IMR-90 (cell line): ENCODE measurements around the gene ZSCAN5B. TPM values are rescaled to one million over a fixed set of nuclear protein-coding genes. Genes with fewer than 3 reads are reported as not detected.
A peak's percentile ranks its signal among the peaks of the same experiment; 100 is the strongest.

Experiments
- ATAC-seq: fragments of 200-7000 bp; cut with Tn5 transposase; 2 replicates; pipeline ENCODE4 v1.9.1; 2020; ENCODE audit warnings: low read depth, mild to moderate bottlenecking, moderate library complexity
- BruUV-seq: library from RNA; stranded (reverse); fragments of 400-500 nt; replicated peaks from 2 replicates; lab custom pipeline; 2021; lab: Mats Ljungman, UMichigan
- CTCF ChIA-PET: fragments of 300-600 bp; formaldehyde crosslinking; extraction: SDS; loops from one replicate; lab custom pipeline; 2021; ENCODE audit warnings: antibody characterized with exemption; lab: Yijun Ruan, JAX
- POLR2A ChIA-PET: fragments of 300-600 bp; sonication (Branson Sonifier 250); formaldehyde crosslinking; loops from one replicate; lab custom pipeline; 2022; ENCODE audit warnings: antibody characterized with exemption; ENCODE audit not compliant: unreplicated experiment; lab: Charles Lee
- DNase-seq: peaks from one replicate; pipeline ENCODE4 v3.0.0; 2013
- H2AFZ ChIP-seq: replicated peaks from 2 replicates; pipeline ENCODE3; 2013; ENCODE audit warnings: low read length, mild to moderate bottlenecking; ENCODE audit not compliant: poor library complexity
- H2AK5ac ChIP-seq: 2 replicates; pipeline ENCODE4 v1.6.1; 2013; ENCODE audit warnings: low read depth, low read length, inconsistent platforms
- H2AK9ac ChIP-seq: replicated peaks from 2 replicates; pipeline ENCODE3; 2013; ENCODE audit warnings: mild to moderate bottlenecking, low read depth, low read length, moderate library complexity; ENCODE audit not compliant: poor library complexity
- H2BK120ac ChIP-seq: 2 replicates; pipeline ENCODE4 v1.6.1; 2013; ENCODE audit warnings: low read depth, low read length, inconsistent platforms
- H2BK15ac ChIP-seq: 3 replicates; pipeline ENCODE4 v1.6.1; 2013; ENCODE audit warnings: low read depth, low read length, inconsistent platforms
- H2BK20ac ChIP-seq: 2 replicates; pipeline ENCODE4 v1.6.1; 2013; ENCODE audit warnings: low read depth, mild to moderate bottlenecking, inconsistent platforms, low read length, moderate library complexity
- H2BK5ac ChIP-seq: 2 replicates; pipeline ENCODE4 v1.6.1; 2013; ENCODE audit warnings: mild to moderate bottlenecking, low read depth, low read length, inconsistent platforms; ENCODE audit not compliant: poor library complexity, severe bottlenecking
- H3K14ac ChIP-seq: replicated peaks from 2 replicates; pipeline ENCODE4 v1.6.1; 2013; ENCODE audit warnings: low read depth, low read length, inconsistent platforms
- H3K18ac ChIP-seq: 2 replicates; pipeline ENCODE4 v1.6.1; 2013; ENCODE audit warnings: low read depth, low read length, control low read depth
- H3K23ac ChIP-seq: 2 replicates; pipeline ENCODE4 v1.6.1; 2013; ENCODE audit warnings: low read depth, low read length, inconsistent platforms
- H3K27ac ChIP-seq: 2 replicates; pipeline ENCODE4 v1.5.1; 2013; ENCODE audit warnings: mild to moderate bottlenecking, control low read depth, low read length; ENCODE audit not compliant: insufficient read depth
- H3K27me3 ChIP-seq: 2 replicates; pipeline ENCODE4 v1.6.1; 2013; ENCODE audit warnings: low read length; ENCODE audit not compliant: control insufficient read depth, insufficient read depth
- H3K36me3 ChIP-seq: 2 replicates; pipeline ENCODE4 v1.6.1; 2013; ENCODE audit warnings: low read length, mixed read lengths; ENCODE audit not compliant: control insufficient read depth, insufficient read depth
- H3K4ac ChIP-seq: 2 replicates; pipeline ENCODE4 v1.6.1; 2013; ENCODE audit warnings: low read depth, low read length, inconsistent platforms
- H3K4me1 ChIP-seq: 2 replicates; pipeline ENCODE4 v1.6.1; 2013; ENCODE audit warnings: low read length, mixed read lengths; ENCODE audit not compliant: control insufficient read depth, insufficient read depth
- H3K4me2 ChIP-seq: 2 replicates; pipeline ENCODE4 v1.6.1; 2013; ENCODE audit warnings: low read depth, mild to moderate bottlenecking, control low read depth, low read length, moderate library complexity
- H3K4me3 ChIP-seq: 2 replicates; pipeline ENCODE4 v1.5.1; 2013; ENCODE audit warnings: low read depth, mild to moderate bottlenecking, control low read depth, low read length, moderate library complexity; ENCODE audit not compliant: insufficient read depth
- H3K56ac ChIP-seq: 2 replicates; pipeline ENCODE4 v1.6.1; 2013; ENCODE audit warnings: low read length, inconsistent platforms; ENCODE audit not compliant: insufficient read depth; ENCODE audit errors: extremely low read depth
- H3K79me1 ChIP-seq, 2 experiments: 2 replicates each; pipeline ENCODE4 v1.6.1; 2013; ENCODE audit warnings: low read length in 2 of 2, inconsistent platforms in 1 of 2, low read depth in 1 of 2
- H3K9ac ChIP-seq: 2 replicates; pipeline ENCODE4 v1.6.1; 2013; ENCODE audit warnings: low read depth, low read length, control low read depth
- H3K9me1 ChIP-seq: 2 replicates; pipeline ENCODE4 v1.6.1; 2013; ENCODE audit warnings: low read length, inconsistent platforms; ENCODE audit not compliant: insufficient read depth
- H3K9me3 ChIP-seq: 2 replicates; pipeline ENCODE4 v1.6.1; 2013; ENCODE audit warnings: low read length; ENCODE audit not compliant: control insufficient read depth, insufficient read depth
- H4K20me1 ChIP-seq: 2 replicates; pipeline ENCODE4 v1.6.1; 2013; ENCODE audit warnings: low read length, inconsistent platforms; ENCODE audit not compliant: insufficient read depth
- H4K5ac ChIP-seq: 2 replicates; pipeline ENCODE4 v1.6.1; 2013; ENCODE audit warnings: mild to moderate bottlenecking, low read depth, low read length, control low read depth
- H4K8ac ChIP-seq, 2 experiments: 2 replicates each; pipeline ENCODE4 v1.6.1; 2013; ENCODE audit warnings: low read depth in 2 of 2, low read length in 2 of 2, control low read depth in 1 of 2, inconsistent platforms in 1 of 2
- H4K91ac ChIP-seq: 2 replicates; pipeline ENCODE4 v1.6.1; 2013; ENCODE audit warnings: low read depth, low read length, inconsistent platforms; ENCODE audit not compliant: insufficient read depth
- BHLHE40 ChIP-seq: fragments of 150-350 bp; IDR thresholded peaks from 2 replicates; pipeline ENCODE4 v1.6.1; 2016; ENCODE audit warnings: mild to moderate bottlenecking, low read depth, low read length
- CEBPB ChIP-seq: IDR thresholded peaks from 2 replicates; pipeline ENCODE4 v1.6.1; 2012; ENCODE audit warnings: low read depth, low read length, improper control_type of control experiment
- MAFK ChIP-seq: IDR thresholded peaks from 2 replicates; pipeline ENCODE4 v1.6.1; 2012; ENCODE audit warnings: low read depth, low read length, improper control_type of control experiment
- MAZ ChIP-seq: IDR thresholded peaks from 2 replicates; pipeline ENCODE4 v1.6.1; 2012; ENCODE audit warnings: low read depth, mild to moderate bottlenecking, low read length, improper control_type of control experiment, moderate library complexity, borderline replicate concordance
- MXI1 ChIP-seq: IDR thresholded peaks from 2 replicates; pipeline ENCODE4 v1.6.1; 2012; ENCODE audit warnings: low read depth, mild to moderate bottlenecking, low read length, moderate library complexity, borderline replicate concordance
- NFE2L2 ChIP-seq: fragments of 150-350 bp; IDR thresholded peaks from 2 replicates; pipeline ENCODE4 v1.6.1; 2016; ENCODE audit warnings: low read depth, mild to moderate bottlenecking, low read length
- RAD21 ChIP-seq: IDR thresholded peaks from 2 replicates; pipeline ENCODE4 v1.6.1; 2012; ENCODE audit warnings: low read length, improper control_type of control experiment
- RCOR1 ChIP-seq: IDR thresholded peaks from 2 replicates; pipeline ENCODE4 v1.6.1; 2012; ENCODE audit warnings: mild to moderate bottlenecking, low read length, improper control_type of control experiment; ENCODE audit not compliant: insufficient replicate concordance
- RFX5 ChIP-seq: IDR thresholded peaks from 2 replicates; pipeline ENCODE4 v1.8.0; 2012; ENCODE audit warnings: low read depth, mild to moderate bottlenecking, low read length, moderate library complexity
- SMC3 ChIP-seq: fragments of 150-350 bp; IDR thresholded peaks from 2 replicates; pipeline ENCODE4 v1.6.1; 2016; ENCODE audit warnings: low read depth, mild to moderate bottlenecking, antibody characterized with exemption, low read length, moderate library complexity
- WGBS, 2 experiments: methylation state at CpG; one replicate each; pipeline versions ENCODE4 v1.1.5 to v1.1.7; 2013; ENCODE audit warnings: missing lambda C conversion rate in 2 of 2; ENCODE audit not compliant: insufficient read length in 1 of 2; ENCODE audit errors: extremely low coverage in 2 of 2; 5-methylcytosine and 5-hydroxymethylcytosine counted together
- dilution Hi-C: fragments of 300-500 bp; cut with HindIII; formaldehyde crosslinking; loops from one replicate; pipeline ENCODE4 v1.14.3; 2018; ENCODE audit warnings: low sequenced_read_pairs; ENCODE audit not compliant: unreplicated experiment
- in situ Hi-C: fragments of 300-500 bp; cut with MboI; formaldehyde crosslinking; loops from 3 replicates; pipeline ENCODE4 v1.14.3; 2019; ENCODE audit warnings: low sequenced_read_pairs, inconsistent platforms, mixed read lengths
- intact Hi-C: fragments of 100-400 bp; cut with micrococcal nuclease; formaldehyde crosslinking; loops from 2 replicates; pipeline ENCODE4 v1.10.0; 2022
- polyA plus RNA-seq, 3 experiments: library from polyadenylated mRNA; depleted of rRNA; stranded (reverse); fragments of >200 nt; gene quantifications; 2 replicates each; pipeline ENCODE4 v1.2.3, GENCODE V29; 2012; ENCODE audit warnings: low replicate concordance in 1 of 3
- total RNA-seq: library from RNA; depleted of rRNA; stranded (reverse); fragments of >200 nt; gene quantifications from 2 replicates; pipeline ENCODE4 v1.2.3, GENCODE V29; 2012
- TF ChIP-seq, protein P1 (sequence below): fragments of 150-350 bp; IDR thresholded peaks from 2 replicates; pipeline ENCODE4 v1.6.1; 2016; ENCODE audit warnings: low read depth, mild to moderate bottlenecking, low read length, moderate library complexity, borderline replicate concordance
- TF ChIP-seq, protein P2 (sequence below): conservative IDR thresholded peaks from 2 replicates; pipeline ENCODE4 v1.5.1; 2012; ENCODE audit warnings: mild to moderate bottlenecking, low read depth, low read length, improper control_type of control experiment
- TF ChIP-seq, protein P3 (sequence below): fragments of 150-350 bp; IDR thresholded peaks from 2 replicates; pipeline ENCODE4 v1.6.1; 2017; ENCODE audit warnings: mild to moderate bottlenecking, antibody characterized with exemption, low read length, low read depth

The ZSCAN5B gene
- total and polyA plus RNA-seq, 2 of the 4 experiments (the other 2 are of a cell fraction): not detected

DNA sequence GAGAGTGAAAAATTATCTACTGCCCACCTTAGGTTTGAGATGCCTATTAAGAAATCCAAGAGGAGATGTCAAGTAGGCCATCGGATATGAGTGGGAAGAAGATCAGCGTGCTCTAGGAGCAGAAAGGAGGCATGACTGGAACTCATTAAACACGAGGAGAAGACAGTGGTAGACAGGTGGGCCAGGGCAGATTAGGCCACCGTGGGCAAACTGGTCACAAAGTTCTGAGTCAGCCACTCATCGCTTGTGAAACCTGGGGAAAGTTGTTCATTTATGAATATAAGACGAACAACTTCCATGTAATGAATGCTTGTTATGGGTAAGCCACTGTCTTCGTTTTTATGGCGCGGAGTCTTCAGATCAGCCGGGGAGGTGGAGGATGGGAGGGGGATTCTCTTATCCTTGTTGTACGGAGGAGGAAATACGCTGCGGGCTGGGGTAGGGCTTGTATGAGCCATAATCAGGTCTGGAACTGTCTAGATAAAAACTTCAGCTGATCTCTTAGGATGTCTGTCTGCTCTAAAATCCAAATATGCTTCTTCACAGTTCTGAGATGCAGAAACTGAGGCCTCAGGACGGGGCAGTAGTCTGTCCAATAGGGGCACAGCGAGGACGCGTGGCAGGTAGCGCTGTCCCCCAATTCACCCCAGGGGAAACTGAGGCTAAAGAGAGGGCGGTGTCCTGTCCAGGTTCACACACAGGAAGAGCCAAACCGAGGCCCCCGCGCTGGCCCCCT, 57.6 kb downstream of the ZSCAN5B start:
- dilution Hi-C loops (no loop called here), intact Hi-C loops (loop anchor here (2.0 kb wide), 2 partner anchors 19 to 59 kb away; partner anchors contain the start of gene ZNF787), in situ Hi-C loops (loop anchor here (25.0 kb wide), 2 partner anchors 453 to 1678 kb away; partner anchors contain the start of genes CDC42EP5, EPN1 and LENG9)
- Histone ChIP-seq H2BK120ac (no peak overlapping the region), H4K5ac (peak overlapping the region; percentile 36), H3K79me1 (peaks cover 18 to 37% of the 10 kb centered on the region in 2 experiments), H3K56ac (peak overlapping the region; percentile 44; the same call in 1 of the 2 replicates), H3K14ac (peak overlapping the region; percentile 56), H3K4me3 (peak overlapping the region; percentile 38), H3K4ac (peak overlapping the region; percentile 62), H3K18ac (no peak overlapping the region), H3K9ac (peak overlapping the region; percentile 63), H2AFZ (peak overlapping the region; percentile 95), H4K8ac (peak overlapping the region; percentile 77 to 82), H3K4me2 (peak overlapping the region; percentile 71), H2AK9ac (peak overlapping the region; percentile 69), H3K23ac (no peak overlapping the region), H4K91ac (0 out of 2 replicates have a peak overlapping the region, but pooled peaks have one; percentile 35), H2BK5ac (peak overlapping the region; percentile 51), H3K4me1 (no peaks in the 10 kb centered on the region; the same call in 1 of the 2 replicates), H3K36me3 (peaks cover 4% of the 10 kb centered on the region; the same call in 1 of the 2 replicates), H3K9me3 (no peaks in the 10 kb centered on the region), H2AK5ac (peak overlapping the region; percentile 44; the same call in 1 of the 2 replicates), H3K9me1 (peaks cover 22% of the 10 kb centered on the region), H4K20me1 (peaks cover 3% of the 10 kb centered on the region; the same call in 1 of the 2 replicates), H3K27ac (peak overlapping the region; percentile 73), H2BK20ac (no peak overlapping the region), H3K27me3 (no peaks in the 10 kb centered on the region), H2BK15ac (no peak overlapping the region)
- DNase-seq: no peak
- POLR2A ChIA-PET: interaction anchor here (1.5 kb wide), 1 partner anchor 19 kb away, joined by 8 read pairs; the partner anchor contains the start of gene ZNF787
- CTCF ChIA-PET: interaction anchor here (0.6 kb wide), 1 partner anchor 193 kb away, joined by 3 read pairs; no protein-coding TSS in a partner anchor
- no peak for ATAC-seq
- BruUV-seq: no TSS peak
- WGBS, 2 experiments: 60% methylated on average over 4 of the region's 22 CpGs; no CpG with 5 or more reads in 1 of the 2 experiments
- TF ChIP-seq RCOR1 (no peak), SMC3 (no peak), RAD21 (no peak), NFE2L2 (no peak), MAFK (no peak), MAZ (no peak), BHLHE40 (no peak), CEBPB (no peak), MXI1 (no peak), RFX5 (no peak)
- TF ChIP-seq, protein P1, sequence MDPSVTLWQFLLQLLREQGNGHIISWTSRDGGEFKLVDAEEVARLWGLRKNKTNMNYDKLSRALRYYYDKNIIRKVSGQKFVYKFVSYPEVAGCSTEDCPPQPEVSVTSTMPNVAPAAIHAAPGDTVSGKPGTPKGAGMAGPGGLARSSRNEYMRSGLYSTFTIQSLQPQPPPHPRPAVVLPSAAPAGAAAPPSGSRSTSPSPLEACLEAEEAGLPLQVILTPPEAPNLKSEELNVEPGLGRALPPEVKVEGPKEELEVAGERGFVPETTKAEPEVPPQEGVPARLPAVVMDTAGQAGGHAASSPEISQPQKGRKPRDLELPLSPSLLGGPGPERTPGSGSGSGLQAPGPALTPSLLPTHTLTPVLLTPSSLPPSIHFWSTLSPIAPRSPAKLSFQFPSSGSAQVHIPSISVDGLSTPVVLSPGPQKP: no peak
- TF ChIP-seq, protein P2, sequence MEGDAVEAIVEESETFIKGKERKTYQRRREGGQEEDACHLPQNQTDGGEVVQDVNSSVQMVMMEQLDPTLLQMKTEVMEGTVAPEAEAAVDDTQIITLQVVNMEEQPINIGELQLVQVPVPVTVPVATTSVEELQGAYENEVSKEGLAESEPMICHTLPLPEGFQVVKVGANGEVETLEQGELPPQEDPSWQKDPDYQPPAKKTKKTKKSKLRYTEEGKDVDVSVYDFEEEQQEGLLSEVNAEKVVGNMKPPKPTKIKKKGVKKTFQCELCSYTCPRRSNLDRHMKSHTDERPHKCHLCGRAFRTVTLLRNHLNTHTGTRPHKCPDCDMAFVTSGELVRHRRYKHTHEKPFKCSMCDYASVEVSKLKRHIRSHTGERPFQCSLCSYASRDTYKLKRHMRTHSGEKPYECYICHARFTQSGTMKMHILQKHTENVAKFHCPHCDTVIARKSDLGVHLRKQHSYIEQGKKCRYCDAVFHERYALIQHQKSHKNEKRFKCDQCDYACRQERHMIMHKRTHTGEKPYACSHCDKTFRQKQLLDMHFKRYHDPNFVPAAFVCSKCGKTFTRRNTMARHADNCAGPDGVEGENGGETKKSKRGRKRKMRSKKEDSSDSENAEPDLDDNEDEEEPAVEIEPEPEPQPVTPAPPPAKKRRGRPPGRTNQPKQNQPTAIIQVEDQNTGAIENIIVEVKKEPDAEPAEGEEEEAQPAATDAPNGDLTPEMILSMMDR: no peak
- TF ChIP-seq, protein P3, sequence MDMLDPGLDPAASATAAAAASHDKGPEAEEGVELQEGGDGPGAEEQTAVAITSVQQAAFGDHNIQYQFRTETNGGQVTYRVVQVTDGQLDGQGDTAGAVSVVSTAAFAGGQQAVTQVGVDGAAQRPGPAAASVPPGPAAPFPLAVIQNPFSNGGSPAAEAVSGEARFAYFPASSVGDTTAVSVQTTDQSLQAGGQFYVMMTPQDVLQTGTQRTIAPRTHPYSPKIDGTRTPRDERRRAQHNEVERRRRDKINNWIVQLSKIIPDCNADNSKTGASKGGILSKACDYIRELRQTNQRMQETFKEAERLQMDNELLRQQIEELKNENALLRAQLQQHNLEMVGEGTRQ: no peak
